ENCODE results near the gene STIM2. TPM values are rescaled to one million over a fixed set of nuclear protein-coding genes. Genes with fewer than 3 reads are reported as not detected.
"Not testable (repeated sequence)": the region's sequence is repeated elsewhere in the genome, so short reads cannot be mapped to it uniquely, and the experiment has no call there.

Gene STIM2
- total and polyA plus RNA-seq, 2 donors (not counting 3 experiments of a cell fraction or from before 2014, with no cell fraction given): 21.0 to 21.2 TPM

- Histone ChIP-seq H3K4me3 (replicated peaks in 1 of 3; ENCODE audit: insufficient read depth in 1 of 3, low read depth in 1 of 3, low read length in 3 of 3) (no peak overlapping the region), H3K9me1 (replicated peaks; ENCODE audit: control insufficient read depth, extremely low read depth, insufficient read depth, low read length) (no peaks in the 10 kb centered on the region), H3K79me2 (ENCODE audit: control insufficient read depth, insufficient read depth, low read length) (no peaks in the 10 kb centered on the region), H3K36me3 (ENCODE audit: control insufficient read depth in 2 of 2, extremely low read depth in 1 of 2, insufficient read depth in 2 of 2, low read length in 2 of 2) (no peaks in the 10 kb centered on the region), H3K4me2 (ENCODE audit: insufficient read depth, low read length) (no peak overlapping the region), H3K9me3 (replicated peaks; ENCODE audit: control insufficient read depth, insufficient read depth, low read length) (no peaks in the 10 kb centered on the region), H3K9ac (replicated peaks; ENCODE audit: extremely low read depth, insufficient read depth, low read length) (no peak overlapping the region), H3K27me3 (ENCODE audit: control insufficient read depth in 2 of 2, insufficient read depth in 2 of 2, low read length in 2 of 2) (no peaks in the 10 kb centered on the region), H3K4me1 (ENCODE audit: control insufficient read depth, extremely low read depth, insufficient read depth, low read length) (no peaks in the 10 kb centered on the region), H4K20me1 (replicated peaks; ENCODE audit: control insufficient read depth, extremely low read depth, insufficient read depth, low read length) (no peaks in the 10 kb centered on the region), H3K27ac (ENCODE audit: insufficient read depth, low read depth, low read length) (no peak overlapping the region), H2AFZ (ENCODE audit: low read depth, low read length) (no peak overlapping the region)
- intact Hi-C loops (cut with micrococcal nuclease): no loop called here
- dilution Hi-C loops (cut with MboI; ENCODE audit: extremely low pct_ligation_motif_present, low sequenced_read_pairs): no loop called here
- DNase-seq (ENCODE audit: low read depth, low spot score) (no peak), FAIRE-seq (no peak)
- ChIA-PET POLR2A (no interaction called here), CTCF (no interaction called here)
- no TSS peak for BruUV-seq (replicated peaks)
- TF ChIP-seq GATA2 (IDR thresholded peaks at IDR 0.05; ENCODE audit: insufficient read depth, insufficient read length, low read depth, low read length) (no peak), POLR2A (IDR thresholded peaks at IDR 0.05; ENCODE audit: low read depth, low read length) (no peak), POLR2AphosphoS5 (IDR thresholded peaks at IDR 0.05; ENCODE audit: insufficient read depth, low read depth, low read length) (no peak), EZH2 (IDR thresholded peaks at IDR 0.05; ENCODE audit: borderline replicate concordance, low read depth, low read length, severe bottlenecking) (no peak), JUN (IDR thresholded peaks at IDR 0.05; ENCODE audit: borderline replicate concordance, insufficient read depth, insufficient read length, low read depth) (no peak)
- TF ChIP-seq, protein P1, sequence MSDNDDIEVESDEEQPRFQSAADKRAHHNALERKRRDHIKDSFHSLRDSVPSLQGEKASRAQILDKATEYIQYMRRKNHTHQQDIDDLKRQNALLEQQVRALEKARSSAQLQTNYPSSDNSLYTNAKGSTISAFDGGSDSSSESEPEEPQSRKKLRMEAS (IDR thresholded peaks at IDR 0.05; ENCODE audit: insufficient read depth, insufficient read length): no peak
- TF ChIP-seq, protein P2, sequence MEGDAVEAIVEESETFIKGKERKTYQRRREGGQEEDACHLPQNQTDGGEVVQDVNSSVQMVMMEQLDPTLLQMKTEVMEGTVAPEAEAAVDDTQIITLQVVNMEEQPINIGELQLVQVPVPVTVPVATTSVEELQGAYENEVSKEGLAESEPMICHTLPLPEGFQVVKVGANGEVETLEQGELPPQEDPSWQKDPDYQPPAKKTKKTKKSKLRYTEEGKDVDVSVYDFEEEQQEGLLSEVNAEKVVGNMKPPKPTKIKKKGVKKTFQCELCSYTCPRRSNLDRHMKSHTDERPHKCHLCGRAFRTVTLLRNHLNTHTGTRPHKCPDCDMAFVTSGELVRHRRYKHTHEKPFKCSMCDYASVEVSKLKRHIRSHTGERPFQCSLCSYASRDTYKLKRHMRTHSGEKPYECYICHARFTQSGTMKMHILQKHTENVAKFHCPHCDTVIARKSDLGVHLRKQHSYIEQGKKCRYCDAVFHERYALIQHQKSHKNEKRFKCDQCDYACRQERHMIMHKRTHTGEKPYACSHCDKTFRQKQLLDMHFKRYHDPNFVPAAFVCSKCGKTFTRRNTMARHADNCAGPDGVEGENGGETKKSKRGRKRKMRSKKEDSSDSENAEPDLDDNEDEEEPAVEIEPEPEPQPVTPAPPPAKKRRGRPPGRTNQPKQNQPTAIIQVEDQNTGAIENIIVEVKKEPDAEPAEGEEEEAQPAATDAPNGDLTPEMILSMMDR (IDR thresholded peaks at IDR 0.05; ENCODE audit: extremely low read depth in 1 of 2, insufficient read depth in 1 of 2, low read depth in 1 of 2, low read length in 2 of 2): no peak
Measured at GRCh38 chr4:26964994-26965393, 104.4 kb downstream of the STIM2 start.

GRCh38 chr4:26975464-26976181, 115.0 kb downstream of the STIM2 start:
- BruUV-seq (replicated peaks); H3K4me2 ChIP-seq (ENCODE audit: insufficient read depth, low read length); FAIRE-seq; H3K79me2 ChIP-seq (ENCODE audit: control insufficient read depth, insufficient read depth, low read length); CTCF ChIA-PET; H3K4me1 ChIP-seq (ENCODE audit: control insufficient read depth, extremely low read depth, insufficient read depth, low read length); H3K36me3 ChIP-seq (ENCODE audit: control insufficient read depth in 2 of 2, extremely low read depth in 1 of 2, insufficient read depth in 2 of 2, low read length in 2 of 2); H4K20me1 ChIP-seq (replicated peaks; ENCODE audit: control insufficient read depth, extremely low read depth, insufficient read depth, low read length); H3K4me3 ChIP-seq (replicated peaks in 1 of 3; ENCODE audit: insufficient read depth in 1 of 3, low read depth in 1 of 3, low read length in 3 of 3); H3K9me1 ChIP-seq (replicated peaks; ENCODE audit: control insufficient read depth, extremely low read depth, insufficient read depth, low read length); dilution Hi-C loops (cut with MboI; ENCODE audit: extremely low pct_ligation_motif_present, low sequenced_read_pairs); H3K9ac ChIP-seq (replicated peaks; ENCODE audit: extremely low read depth, insufficient read depth, low read length); POLR2A ChIA-PET; H3K27me3 ChIP-seq (ENCODE audit: control insufficient read depth in 2 of 2, insufficient read depth in 2 of 2, low read length in 2 of 2); intact Hi-C loops (cut with micrococcal nuclease); H3K27ac ChIP-seq (ENCODE audit: insufficient read depth, low read depth, low read length); H2AFZ ChIP-seq (ENCODE audit: low read depth, low read length); H3K9me3 ChIP-seq (replicated peaks; ENCODE audit: control insufficient read depth, insufficient read depth, low read length); DNase-seq (ENCODE audit: low read depth, low spot score): not testable (repeated sequence)

Data from endothelial cell of umbilical vein (primary cell).